ENCODE measurements around the gene PLD2.
A peak's percentile ranks its signal among the peaks of the same experiment; 100 is the strongest.

The PLD2 gene, protein sequence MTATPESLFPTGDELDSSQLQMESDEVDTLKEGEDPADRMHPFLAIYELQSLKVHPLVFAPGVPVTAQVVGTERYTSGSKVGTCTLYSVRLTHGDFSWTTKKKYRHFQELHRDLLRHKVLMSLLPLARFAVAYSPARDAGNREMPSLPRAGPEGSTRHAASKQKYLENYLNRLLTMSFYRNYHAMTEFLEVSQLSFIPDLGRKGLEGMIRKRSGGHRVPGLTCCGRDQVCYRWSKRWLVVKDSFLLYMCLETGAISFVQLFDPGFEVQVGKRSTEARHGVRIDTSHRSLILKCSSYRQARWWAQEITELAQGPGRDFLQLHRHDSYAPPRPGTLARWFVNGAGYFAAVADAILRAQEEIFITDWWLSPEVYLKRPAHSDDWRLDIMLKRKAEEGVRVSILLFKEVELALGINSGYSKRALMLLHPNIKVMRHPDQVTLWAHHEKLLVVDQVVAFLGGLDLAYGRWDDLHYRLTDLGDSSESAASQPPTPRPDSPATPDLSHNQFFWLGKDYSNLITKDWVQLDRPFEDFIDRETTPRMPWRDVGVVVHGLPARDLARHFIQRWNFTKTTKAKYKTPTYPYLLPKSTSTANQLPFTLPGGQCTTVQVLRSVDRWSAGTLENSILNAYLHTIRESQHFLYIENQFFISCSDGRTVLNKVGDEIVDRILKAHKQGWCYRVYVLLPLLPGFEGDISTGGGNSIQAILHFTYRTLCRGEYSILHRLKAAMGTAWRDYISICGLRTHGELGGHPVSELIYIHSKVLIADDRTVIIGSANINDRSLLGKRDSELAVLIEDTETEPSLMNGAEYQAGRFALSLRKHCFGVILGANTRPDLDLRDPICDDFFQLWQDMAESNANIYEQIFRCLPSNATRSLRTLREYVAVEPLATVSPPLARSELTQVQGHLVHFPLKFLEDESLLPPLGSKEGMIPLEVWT

DNA sequence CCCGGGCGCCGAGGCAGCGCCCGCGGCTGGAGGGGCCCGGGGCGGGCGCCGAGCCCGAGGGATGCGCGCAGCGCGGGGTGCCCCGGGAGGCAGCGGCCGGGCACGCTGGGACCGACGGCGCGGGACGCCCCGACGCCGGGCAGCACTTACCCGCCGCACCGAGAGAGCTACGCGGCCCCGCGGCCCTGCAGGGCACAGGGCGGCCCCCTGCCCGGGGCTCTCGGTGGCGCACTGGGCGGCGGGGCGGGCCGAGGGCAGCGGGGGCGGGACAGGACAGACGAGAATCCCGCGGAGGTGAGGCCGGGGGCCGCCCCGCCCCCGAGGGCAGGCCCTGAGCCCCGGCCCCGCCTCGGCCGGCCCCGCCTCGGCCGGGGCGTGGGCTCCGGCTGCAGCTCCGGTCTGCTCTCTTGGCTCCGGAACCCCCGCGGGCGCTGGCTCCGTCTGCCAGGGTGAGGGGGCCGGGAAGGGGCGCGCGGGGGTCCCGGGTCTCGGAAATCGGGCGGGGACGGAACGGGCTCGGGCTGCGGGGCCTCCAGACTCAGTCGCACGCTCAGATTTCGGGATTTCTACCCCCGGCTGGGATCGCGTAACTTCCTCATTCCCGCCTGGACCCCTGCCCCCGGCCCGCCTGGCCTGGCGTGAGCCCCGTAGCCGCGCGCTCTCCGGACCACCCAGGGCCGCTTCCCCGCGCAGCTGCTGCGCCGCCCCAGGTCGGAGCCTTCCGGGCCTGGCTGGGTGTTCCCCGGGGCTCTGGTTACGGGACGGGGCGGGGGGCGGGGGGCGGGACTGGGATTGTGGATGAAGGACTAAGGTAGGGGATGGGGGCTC, at the start of gene PLD2:
Gene PLD2, plus strand, starts transcription at position 376 of the 828 bp plus-strand sequence. CDS start 621 bp downstream, outside the sequence.
- ATAC-seq (peak; percentile 99), DNase-seq (peak; percentile 90)

DNA sequence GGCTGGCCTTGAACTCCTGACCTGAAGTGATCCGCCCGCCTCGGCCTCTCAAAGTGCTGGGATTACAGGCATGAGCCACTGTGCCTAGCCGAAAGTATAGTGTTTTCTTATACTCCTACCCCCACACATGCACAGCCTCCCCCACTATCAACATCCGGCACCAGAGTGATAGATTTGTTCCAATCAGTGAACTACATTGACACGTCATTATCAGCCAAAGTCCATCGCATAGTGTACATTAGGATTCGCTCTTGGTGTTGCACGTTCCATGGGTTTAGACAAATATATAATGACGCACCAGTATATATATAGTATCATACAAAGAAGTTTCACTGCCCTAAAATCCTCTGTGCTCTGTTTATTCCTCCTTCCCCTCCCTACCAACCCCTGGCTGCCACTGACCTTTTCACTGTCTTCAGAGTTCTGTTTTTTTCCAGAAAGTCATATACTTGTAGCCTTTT, 47.1 kb upstream of the PLD2 start:
- ATAC-seq, result no peak
- DNase-seq, result no peak

DNA sequence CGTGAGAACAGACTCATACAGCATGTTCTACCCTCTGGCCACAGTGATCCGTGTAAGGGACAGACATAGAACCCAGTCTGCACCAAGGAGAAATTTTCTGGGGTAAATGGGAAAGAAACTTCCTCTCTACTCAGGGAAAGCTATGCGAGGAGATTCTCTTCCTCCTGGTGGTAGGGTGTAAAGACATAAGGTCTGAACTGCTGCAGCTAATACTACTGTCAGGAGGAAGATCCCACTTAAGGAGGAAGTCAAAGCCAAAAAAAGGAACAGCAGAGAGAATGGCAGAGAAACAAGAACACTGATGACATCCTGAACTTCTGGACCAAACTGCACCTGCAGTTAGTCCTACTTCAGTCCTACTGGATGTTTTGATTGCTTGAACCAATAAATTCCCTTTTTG, 42.4 kb upstream of the PLD2 start:
- DNase-seq (no peak), ATAC-seq (no peak)

DNA sequence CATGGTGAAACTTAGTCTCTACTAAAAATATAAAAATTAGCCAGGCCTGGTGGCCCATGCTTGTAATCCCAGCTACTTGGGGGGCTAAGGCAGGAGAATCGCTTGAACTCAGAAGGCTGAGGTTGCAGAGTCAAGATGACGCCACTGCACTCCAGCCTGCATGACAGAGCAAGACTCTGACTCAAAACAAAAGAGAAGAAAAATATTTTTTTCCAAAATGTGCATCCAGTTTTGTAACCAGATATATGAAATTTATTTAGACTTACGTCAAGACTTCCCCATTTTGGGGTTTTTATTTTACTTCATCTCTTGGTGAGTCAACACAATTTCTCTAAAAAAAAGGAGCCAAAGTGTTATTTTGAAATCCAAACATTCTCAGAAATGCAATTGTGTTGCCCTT, 40.8 kb upstream of the PLD2 start:
- DNase-seq (no peak), ATAC-seq (no peak)

GRCh38 chr17:4766723-4767122, 40.2 kb upstream of the PLD2 start:
- ATAC-seq (no peak), DNase-seq (no peak)

- no peak for DNase-seq
- no peak for ATAC-seq
Measured at GRCh38 chr17:4768298-4768697, 38.7 kb upstream of the PLD2 start.

- ATAC-seq (no peak), DNase-seq (no peak)
Measured at GRCh38 chr17:4769628-4770027, 37.3 kb upstream of the PLD2 start.

- DNase-seq, result no peak
- ATAC-seq, result no peak
Measured at GRCh38 chr17:4771519-4772234, 35.3 kb upstream of the PLD2 start, which contains the start of gene TM4SF5. TM4SF5 (plus strand) TSS chr17:4771886; CDS start chr17:4771923, 37 bp downstream.

- ATAC-seq (no peak), DNase-seq (no peak)
Measured at GRCh38 chr17:4772235-4772613, 34.7 kb upstream of the PLD2 start.

GRCh38 chr17:4777969-4778760, 28.8 kb upstream of the PLD2 start:
- DNase-seq, result no peak
- ATAC-seq, result no peak

DNA sequence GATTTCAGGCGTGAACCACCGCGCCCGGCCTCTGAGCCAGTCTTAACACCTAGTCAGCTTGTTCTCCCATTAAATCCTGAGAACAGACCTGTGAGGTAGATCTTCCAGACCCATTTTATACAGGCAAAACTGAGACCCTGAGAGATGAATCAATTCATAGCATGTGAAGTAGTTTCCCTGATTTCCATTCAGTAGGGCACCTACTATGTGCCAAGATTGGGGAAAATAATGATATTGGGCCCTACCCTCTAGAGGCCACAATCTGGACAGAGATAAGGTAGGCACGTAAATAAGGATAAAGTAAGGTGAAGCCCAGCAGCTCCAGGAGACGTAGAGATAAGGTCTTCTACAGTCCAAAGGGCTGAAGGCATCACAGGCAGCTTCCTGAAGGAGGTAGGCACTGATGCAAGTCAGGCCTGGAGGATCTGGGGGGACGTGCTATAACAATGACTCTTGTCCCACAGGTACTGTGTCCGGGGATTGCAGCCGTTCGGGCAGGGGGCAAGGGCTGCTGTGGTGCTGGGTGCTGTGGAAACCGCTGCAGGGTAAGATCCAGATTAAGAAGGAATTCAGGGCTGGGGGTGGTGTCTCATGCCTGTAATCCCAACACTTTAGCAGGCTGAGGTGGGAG, 26.5 kb upstream of the PLD2 start:
- ATAC-seq, result no peak
- DNase-seq, result no peak

DNA sequence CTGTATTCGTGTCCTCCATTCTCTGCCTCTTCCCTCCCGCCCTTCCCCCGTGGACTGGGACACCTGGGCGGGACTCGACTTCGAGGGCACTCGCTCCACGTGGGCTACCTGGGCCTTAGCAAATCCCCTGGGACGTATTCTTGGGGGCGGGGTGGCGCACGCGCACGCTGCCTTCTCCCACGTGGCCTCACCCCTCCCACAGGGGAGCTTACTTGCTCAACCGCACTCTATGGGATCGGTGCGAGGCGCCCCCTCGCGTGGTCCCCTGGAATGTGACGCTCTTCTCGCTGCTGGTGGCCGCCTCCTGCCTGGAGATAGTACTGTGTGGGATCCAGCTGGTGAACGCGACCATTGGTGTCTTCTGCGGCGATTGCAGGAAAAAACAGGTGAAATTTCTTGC, 24.3 kb upstream of the PLD2 start:
- DNase-seq (peak; percentile 20), ATAC-seq (peak; percentile 41)

DNA sequence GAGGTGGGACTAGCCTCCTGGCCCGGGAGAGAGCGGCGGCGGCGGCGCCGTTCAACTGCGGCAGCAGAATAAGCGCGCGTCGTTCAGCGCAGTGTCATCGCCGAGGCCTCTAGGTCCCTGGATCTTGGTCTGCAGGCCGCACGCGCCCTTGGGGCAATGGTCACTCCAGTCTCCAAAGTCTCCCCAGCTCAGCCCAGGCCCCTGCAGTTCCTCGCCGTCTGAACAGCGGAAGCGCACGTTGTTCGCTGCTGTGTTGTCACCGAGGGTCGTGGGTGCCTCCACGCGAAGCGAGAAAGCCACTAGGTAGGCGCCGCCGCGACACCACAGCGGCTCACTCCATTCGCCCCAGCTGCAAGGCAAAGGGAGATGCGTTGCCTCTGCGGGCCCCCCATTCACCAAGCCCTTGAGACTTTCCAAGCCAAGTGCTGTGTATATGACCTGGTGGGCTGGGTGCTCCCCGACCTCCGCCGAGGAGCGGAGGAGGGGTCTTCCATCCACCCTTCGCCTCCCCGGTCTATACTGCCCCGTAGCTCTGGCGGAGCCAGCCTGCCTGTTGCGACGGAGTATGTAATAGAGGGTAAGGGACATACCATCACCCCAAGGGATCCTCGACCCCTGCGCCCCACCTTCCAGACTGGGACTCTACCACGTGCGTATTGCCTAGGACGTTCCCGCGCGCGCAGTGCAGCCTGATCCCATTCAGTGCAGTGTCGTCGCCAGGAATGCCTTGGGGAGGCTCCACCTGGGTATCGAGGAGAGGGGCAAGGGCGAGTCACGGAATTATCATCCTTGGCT, 21.4 kb upstream of the PLD2 start:
- no peak for ATAC-seq
- DNase-seq, result no peak

DNA sequence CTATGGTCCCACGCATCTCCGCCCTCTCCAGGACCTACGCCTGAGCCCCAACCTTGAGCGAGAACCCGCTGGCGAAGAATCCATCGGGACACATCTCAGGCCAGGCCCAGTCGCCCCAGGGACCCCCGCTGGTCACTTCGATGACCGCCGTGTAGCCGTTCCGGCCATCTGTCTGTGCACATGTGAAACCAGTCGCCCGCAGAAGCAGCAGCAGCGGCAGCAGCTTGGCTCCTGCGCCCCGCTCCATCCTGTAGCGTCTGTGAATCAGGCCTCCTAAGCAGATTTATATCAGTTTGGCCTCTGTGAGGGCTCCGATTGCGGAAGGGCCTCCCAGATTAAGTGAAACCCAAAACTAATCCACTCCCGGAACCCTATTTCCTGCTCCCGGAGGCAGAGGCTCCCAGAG, 20.8 kb upstream of the PLD2 start, which contains the start of gene VMO1:
Gene VMO1, minus strand, starts transcription at position 259 of the 406 bp plus-strand sequence. Its CDS starts 12 bp downstream, at position 247.
- no peak for DNase-seq
- ATAC-seq, result no peak

DNA sequence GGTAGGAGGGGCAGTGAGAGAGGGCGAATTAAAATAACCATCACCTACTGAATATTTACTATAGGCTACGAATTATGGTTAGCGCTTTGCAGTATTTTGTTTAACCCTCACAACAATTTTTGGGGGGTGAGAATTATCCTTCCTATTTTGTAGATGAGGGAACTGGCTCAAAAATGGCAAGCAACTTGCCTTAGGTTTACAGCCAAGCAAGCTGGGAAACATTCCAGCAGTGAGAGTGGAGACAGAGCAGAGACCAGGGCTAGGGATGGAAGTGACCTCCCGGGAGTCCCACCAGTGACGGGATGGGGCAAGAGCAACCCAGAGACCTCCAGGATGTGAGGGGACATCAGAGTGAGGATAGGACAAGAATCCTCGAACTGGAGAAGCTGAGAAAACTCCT, 20.4 kb upstream of the PLD2 start:
- ATAC-seq (no peak), DNase-seq (no peak)

GRCh38 chr17:4788159-4788806, 18.7 kb upstream of the PLD2 start:
- DNase-seq (no peak), ATAC-seq (no peak)

GRCh38 chr17:4788807-4789700, 17.9 kb upstream of the PLD2 start, which contains the start of gene GLTPD2:
GLTPD2 (plus strand) TSS chr17:4788964; CDS start chr17:4789012, 48 bp downstream.
- DNase-seq (no peak), ATAC-seq (no peak)

DNA sequence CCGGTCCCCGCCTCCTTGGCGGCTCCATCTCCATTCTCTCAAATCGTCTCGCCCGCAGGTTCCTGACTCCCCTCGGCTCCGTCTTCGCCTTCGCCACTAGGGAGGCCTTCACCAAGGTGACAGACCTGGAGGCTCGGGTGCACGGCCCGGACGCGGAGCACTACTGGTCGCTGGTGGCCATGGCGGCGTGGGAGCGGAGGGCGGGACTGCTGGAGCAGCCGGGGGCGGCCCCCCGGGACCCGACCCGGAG, 17.3 kb upstream of the PLD2 start:
- no peak for ATAC-seq
- no peak for DNase-seq

All from stimulated activated naive CD8-positive, alpha-beta T cell treated with anti-CD3 and anti-CD28 coated beads, Interleukin-15, Interleukin-2, amounts not matched to agents 100 U/mL and 50 U/mL, for 24 hours (primary cell).